ENCODE data around the gene MYH1.

The MYH1 gene

GRCh38 chr17:10516638-10517037 lies 1.7 kb downstream of the MYH1 start:
- no peaks in the 10 kb centered on the region for H3K27me3 ChIP-seq (ENCODE audit: insufficient read depth, poor library complexity, severe bottlenecking)
- no peak overlapping the region for H3K27ac ChIP-seq (replicated peaks)
- no peak for DNase-seq (ENCODE audit: low read depth in 1 of 2, low spot score in 1 of 2)
- TF ChIP-seq GABPA (IDR thresholded peaks at IDR 0.05; ENCODE audit: low read depth) (no peak), POLR2AphosphoS5 (IDR thresholded peaks at IDR 0.05; ENCODE audit: low read depth) (no peak), CTCF (IDR thresholded peaks at IDR 0.05; ENCODE audit: insufficient read depth, low read length) (no peak), REST (IDR thresholded peaks at IDR 0.05; ENCODE audit: insufficient replicate concordance, low read depth) (no peak), SPI1 (IDR thresholded peaks at IDR 0.05; ENCODE audit: borderline replicate concordance, low read depth) (no peak)
- H3K4me3 ChIP-seq (replicated peaks; ENCODE audit: insufficient read depth, low read length) = no peak overlapping the region

- no peaks in the 10 kb centered on the region for H3K27me3 ChIP-seq (ENCODE audit: insufficient read depth, poor library complexity, severe bottlenecking)
Observed at GRCh38 chr17:10516065-10516464, 2.3 kb downstream of the MYH1 start.

More at GRCh38 chr17:10516065-10516464, 2.3 kb downstream of the MYH1 start:
- Histone ChIP-seq H3K27ac (replicated peaks) (no peak overlapping the region), H3K4me3 (replicated peaks; ENCODE audit: insufficient read depth, low read length) (no peak overlapping the region)
- TF ChIP-seq POLR2AphosphoS5 (IDR thresholded peaks at IDR 0.05; ENCODE audit: low read depth) (no peak), CTCF (IDR thresholded peaks at IDR 0.05; ENCODE audit: insufficient read depth, low read length) (no peak), GABPA (IDR thresholded peaks at IDR 0.05; ENCODE audit: low read depth) (no peak), REST (IDR thresholded peaks at IDR 0.05; ENCODE audit: insufficient replicate concordance, low read depth) (no peak), SPI1 (IDR thresholded peaks at IDR 0.05; ENCODE audit: borderline replicate concordance, low read depth) (no peak)
- DNase-seq (ENCODE audit: low read depth in 1 of 2, low spot score in 1 of 2) = no peak
